B cell (primary cell): ENCODE data around the gene SCARF1.

ENCODE experiments used
- CTCF ChIP-seq: fragments of 200-600 bp; IDR thresholded peaks from one replicate; pipeline ENCODE4 v1.8.0; 2022; ENCODE audit warnings: antibody characterized with exemption, mild to moderate bottlenecking
- EZH2 ChIP-seq: IDR thresholded peaks from 2 replicates; pipeline ENCODE4 v1.6.1; 2012; ENCODE audit warnings: borderline replicate concordance, low read depth, mild to moderate bottlenecking, moderate library complexity, low read length; ENCODE audit not compliant: insufficient read depth, poor library complexity, severe bottlenecking

- TF ChIP-seq CTCF (no peak), EZH2 (no peak)
Measured at GRCh38 chr17:1676401-1676800, 30.9 kb upstream of the SCARF1 start.
